Measurements from ENCODE around the gene NEURL4.

GRCh38 chr17:7343250-7343649 is 14.1 kb upstream of the NEURL4 start:
- TF ChIP-seq CTCF (IDR thresholded peaks at IDR 0.05) (no peak), CHD4 (IDR thresholded peaks at IDR 0.05; ENCODE audit: borderline replicate concordance) (no peak), SREBF2 (IDR thresholded peaks at IDR 0.05) (no peak), ZNF302 (CRISPR knock-in tag; IDR thresholded peaks at IDR 0.05) (no peak), REST (IDR thresholded peaks at IDR 0.05) (no peak), RAD21 (conservative IDR thresholded peaks at IDR 0.05 in 1 of 2, IDR thresholded peaks at IDR 0.05 in 1 of 2) (no peak), RFX5 (IDR thresholded peaks at IDR 0.05) (no peak), POLR2A (IDR thresholded peaks at IDR 0.05; ENCODE audit: low read length) (no peak), MAFK (IDR thresholded peaks at IDR 0.05; ENCODE audit: partially characterized antibody) (no peak), JUNB (IDR thresholded peaks at IDR 0.05) (no peak), EP300 (IDR thresholded peaks at IDR 0.05) (no peak), HMGXB4 (CRISPR knock-in tag; IDR thresholded peaks at IDR 0.05; ENCODE audit: borderline replicate concordance) (no peak)
